Mammary epithelial cell (primary cell): Measurements from ENCODE around the gene IFNAR2.

Experiments
- CTCF ChIP-seq, 2 donors: IDR thresholded peaks in 1 of 2; conservative IDR thresholded peaks in 1 of 2; 2 replicates each; pipeline ENCODE4 v1.5.1; 2011 to 2012; ENCODE audit warnings: inconsistent platforms in 2 of 2, low read length in 2 of 2, mild to moderate bottlenecking in 2 of 2, control low read depth in 1 of 2, low read depth in 1 of 2; ENCODE audit not compliant: insufficient read depth in 1 of 2; ENCODE audit errors: extremely low read depth in 1 of 2
- EZH2 ChIP-seq: IDR thresholded peaks from 2 replicates; pipeline ENCODE4 v1.6.1; 2012; ENCODE audit warnings: low read length, inconsistent platforms, borderline replicate concordance

- TF ChIP-seq CTCF (conservative IDR thresholded peaks at IDR 0.05 in 1 of 2, IDR thresholded peaks at IDR 0.05 in 1 of 2; ENCODE audit: extremely low read depth in 1 of 2, insufficient read depth in 1 of 2, low read depth in 1 of 2, low read length in 2 of 2) (no peak), EZH2 (no peak)
Measured at GRCh38 chr21:33270986-33271385, 41.2 kb downstream of the IFNAR2 start.
